HT-29 (cell line): Measurements from ENCODE around the gene SMG7. TPM values are rescaled to one million over a fixed set of nuclear protein-coding genes. Genes with fewer than 3 reads are reported as not detected.

Experiments used
- DNase-seq: peaks from one replicate; pipeline ENCODE4 v3.0.0-alpha.2; 2015; ENCODE audit warnings: low spot score
- total RNA-seq: library from RNA; depleted of rRNA; stranded (reverse); fragments of >200 nt; shearing (Covaris generic); gene quantifications from 2 replicates; pipeline ENCODE4 v1.2.3, GENCODE V29; 2014; rRNA removed

SMG7 gene
- 18.3 and 20.7 TPM in 2 replicates for total RNA-seq

DNA sequence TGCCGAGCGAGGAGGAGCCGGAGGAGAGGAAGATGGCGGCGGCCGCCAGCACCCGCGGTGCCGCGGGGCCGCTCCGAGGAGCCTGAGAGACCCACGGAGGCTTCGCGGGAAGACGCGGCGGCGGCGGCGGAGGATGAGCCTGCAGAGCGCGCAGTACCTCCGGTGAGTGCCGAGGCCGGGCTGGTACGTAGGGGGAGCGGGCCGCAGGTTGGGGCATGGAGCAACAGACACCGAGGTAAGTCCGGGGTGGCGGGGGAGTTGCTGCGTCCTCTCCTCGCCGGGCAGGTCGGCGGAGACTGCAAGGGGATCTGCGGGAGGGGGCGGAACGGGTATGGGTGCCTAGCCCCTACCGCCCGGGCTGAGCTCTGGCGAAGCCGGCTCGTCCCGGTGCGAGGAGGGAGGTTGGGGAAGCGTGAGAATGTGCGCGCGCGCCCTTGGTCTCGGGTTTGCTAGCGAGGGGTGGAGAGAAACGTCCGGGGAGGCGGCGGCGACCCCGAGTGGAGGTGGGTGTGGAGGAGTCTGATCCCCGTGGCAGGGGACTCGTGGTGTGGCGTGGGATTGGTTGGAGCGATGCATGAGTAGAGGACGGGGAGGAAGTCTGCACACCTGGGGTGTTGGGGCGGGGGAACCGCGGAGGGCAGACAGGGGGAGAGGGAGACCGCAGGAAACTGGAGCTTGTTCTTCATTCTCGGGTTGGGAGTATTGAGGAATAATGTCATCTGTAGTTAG, at the start of gene SMG7:
Gene SMG7 (plus strand): TSS at position 12 of the 729 bp plus-strand sequence. CDS start 122 bp downstream, at position 134.
- DNase-seq, result peak; percentile 23

DNA sequence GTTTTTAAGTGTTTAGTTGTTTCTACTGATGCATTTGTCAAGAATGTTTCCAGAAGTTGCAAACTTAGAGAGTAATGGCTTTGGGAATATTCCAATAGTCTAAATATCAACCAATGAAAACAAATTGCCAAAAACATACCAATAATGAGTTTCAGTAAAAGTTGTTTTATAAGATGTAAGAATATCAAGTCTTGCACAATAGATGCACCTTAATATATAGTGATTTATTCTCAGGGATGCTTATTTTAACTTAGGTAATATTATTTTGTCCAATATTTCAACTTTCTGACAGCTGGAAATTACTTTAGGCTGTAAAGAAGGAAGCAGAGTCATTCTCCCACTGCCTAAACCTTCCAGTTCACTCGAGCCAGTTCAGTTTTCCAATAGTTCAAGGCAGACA, 48.8 kb upstream of the SMG7 start:
- DNase-seq, result no peak

DNA sequence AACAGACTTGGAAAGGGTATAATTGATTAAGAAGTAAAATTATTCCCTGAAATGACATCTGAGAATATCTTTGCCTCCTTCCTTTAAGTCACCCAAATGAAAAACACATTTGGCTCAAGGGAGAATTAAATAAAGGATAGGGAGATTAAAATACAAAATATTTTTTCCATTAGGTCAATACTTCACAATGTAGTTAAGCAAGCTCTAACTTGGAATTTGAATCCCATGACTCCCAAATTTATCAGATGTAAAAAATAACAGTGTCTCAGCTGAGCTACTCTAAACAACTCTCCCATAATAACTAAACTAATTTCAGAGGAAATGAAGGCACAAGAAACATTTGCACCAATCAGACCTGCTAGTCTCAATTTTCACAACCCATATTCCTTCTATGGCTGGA, 47.6 kb upstream of the SMG7 start:
- DNase-seq, result no peak

DNA sequence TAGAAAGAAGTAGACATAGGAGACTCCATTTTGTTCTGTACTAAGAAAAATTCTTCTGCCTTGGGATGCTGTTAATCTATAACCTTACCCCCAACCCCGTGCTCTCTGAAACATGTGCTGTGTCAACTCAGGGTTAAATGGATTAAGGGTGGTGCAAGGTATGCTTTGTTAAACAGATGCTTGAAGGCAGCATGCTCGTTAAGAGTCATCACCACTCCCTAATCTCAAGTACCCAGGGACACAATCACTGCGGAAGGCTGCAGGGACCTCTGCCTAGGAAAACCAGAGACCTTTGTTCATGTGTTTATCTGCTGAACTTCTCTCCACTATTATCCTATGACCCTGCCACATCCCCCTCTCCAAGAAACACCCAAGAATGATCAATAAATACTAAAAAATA, 44.7 kb upstream of the SMG7 start:
- DNase-seq, result peak; percentile 19

- no peak for DNase-seq
Measured at GRCh38 chr1:183431840-183432547, 40.3 kb upstream of the SMG7 start.

GRCh38 chr1:183432548-183432875, 39.8 kb upstream of the SMG7 start:
- peak; percentile 53 for DNase-seq

DNA sequence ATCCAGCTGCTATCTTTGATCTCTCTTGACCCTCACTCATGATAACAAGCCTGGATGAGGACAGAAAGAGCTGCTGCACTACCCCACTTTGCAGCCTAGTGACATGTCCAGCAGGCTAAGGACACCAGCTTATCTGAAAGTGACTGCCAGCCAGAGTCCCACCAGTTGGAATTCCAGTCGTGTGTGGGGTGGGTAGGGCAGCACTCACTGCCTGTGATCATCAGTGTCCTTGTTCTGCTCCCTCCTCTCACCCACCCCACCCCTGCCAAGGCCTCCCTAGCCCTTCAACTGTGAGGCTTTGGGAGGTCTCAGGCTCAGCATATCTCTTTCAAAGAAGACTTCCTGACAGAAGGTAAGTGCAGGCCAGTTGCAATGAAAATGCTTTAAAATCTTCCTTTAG, 38.6 kb upstream of the SMG7 start:
- no peak for DNase-seq

GRCh38 chr1:183435497-183435896, 36.8 kb upstream of the SMG7 start:
- DNase-seq, result no peak

DNA sequence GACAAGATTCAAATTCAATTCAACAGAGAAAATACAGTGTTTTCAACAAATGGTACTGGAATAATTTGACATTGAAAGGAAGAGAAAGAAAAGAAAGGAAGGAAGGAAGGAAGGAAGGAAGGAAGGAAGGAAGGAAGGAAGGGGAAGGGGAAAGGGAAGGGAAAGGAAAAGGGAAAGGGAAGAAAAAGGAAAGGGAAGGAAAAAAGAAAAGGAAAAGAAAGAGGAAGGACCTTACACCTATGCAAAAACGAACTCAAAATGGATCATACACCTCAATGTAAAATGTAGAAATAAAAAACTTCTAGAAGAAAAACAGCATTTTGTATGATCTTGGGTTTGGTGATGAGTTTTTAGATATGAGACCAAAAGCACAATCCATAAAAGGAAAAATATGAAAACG, 34.2 kb upstream of the SMG7 start:
- DNase-seq, result no peak

- no peak for DNase-seq
Measured at GRCh38 chr1:183443011-183443410, 29.3 kb upstream of the SMG7 start.

DNA sequence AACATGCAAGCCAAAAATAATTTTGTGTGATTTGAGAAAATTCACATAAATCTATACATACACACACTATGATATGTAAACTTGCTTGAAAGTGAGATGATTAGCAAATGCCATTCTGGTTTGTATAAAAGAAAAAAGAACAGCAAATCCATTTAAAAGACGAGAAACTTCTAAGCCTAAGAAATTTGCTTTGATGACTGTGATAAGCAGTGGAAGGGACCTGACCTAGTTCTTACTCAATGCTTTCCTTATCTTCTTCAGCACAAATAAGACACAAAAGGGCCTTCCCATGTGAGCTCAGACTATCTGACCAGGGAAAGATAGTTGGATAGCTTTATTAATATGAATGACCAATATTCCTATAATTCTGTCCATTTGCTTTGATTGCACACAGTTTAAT, 28.8 kb upstream of the SMG7 start:
- no peak for DNase-seq

- DNase-seq, result no peak
Measured at GRCh38 chr1:183444243-183444642, 28.1 kb upstream of the SMG7 start.

DNA sequence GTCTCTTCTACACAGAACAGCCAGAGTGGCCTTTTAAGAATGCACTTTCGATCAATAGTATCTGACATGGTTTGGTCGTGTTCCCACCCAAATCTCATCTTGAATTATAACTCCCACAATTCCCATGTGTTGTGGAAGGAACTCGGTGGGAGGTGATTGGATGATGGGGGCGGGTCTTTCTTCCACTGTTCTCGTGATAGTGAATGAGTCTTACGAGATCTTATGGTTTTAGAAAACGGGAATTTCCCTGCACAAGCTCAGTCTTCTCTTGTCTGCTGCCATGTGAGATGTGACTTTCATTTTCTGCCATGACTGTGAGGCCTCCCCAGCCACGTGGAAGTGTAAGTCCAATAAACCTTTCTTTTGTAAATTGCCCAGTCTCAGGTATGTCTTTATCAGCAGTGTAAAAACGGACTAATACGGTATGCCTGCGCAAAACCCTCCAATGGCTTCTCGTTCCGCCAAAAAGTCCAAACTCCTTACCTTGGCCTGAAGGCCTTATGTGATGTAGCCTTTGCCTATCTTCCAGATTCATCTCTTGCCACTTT, 23.0 kb upstream of the SMG7 start:
- DNase-seq, result no peak

GRCh38 chr1:183450093-183450492, 22.2 kb upstream of the SMG7 start:
- no peak for DNase-seq

- peak; percentile 43 for DNase-seq
Measured at GRCh38 chr1:183454377-183454776, 17.9 kb upstream of the SMG7 start.

DNA sequence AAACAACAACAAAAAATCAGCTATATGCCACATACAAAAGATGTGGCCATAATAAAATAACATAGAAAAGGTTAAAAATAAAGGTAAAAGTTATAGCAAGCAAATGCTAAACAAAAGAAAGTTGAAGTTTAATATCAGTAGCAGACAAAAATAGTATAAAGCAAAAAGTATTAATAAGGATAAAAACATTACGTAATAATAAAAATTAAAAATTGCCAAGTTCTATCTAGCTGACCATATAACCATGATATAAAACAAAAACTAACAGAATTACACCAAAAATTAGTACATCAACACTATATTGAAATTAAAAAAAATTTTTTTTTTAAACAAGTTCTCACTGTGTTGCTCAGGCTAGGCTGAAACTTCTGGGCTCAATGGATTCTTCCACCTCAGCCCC, 15.5 kb upstream of the SMG7 start:
- no peak for DNase-seq

DNA sequence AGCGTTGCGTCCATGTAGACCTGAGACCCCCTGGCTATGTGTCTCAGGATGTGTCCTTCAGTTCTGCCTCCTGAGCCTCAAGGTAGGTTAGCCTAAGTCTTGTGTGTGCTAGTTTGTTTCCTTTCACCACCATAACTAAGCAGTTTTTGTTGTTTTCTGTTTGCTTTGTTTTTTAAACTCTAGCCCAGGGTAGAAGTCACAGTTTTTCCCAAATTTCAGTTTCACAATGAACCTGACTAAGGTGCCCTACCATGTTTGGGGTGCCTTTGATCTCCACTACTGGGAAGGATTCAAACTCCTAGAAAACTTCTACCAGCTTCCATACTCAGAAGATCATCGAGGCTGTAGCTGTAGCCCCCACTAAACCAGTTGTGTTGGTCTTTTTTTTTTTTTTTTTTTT, 14.8 kb upstream of the SMG7 start:
- no peak for DNase-seq

DNA sequence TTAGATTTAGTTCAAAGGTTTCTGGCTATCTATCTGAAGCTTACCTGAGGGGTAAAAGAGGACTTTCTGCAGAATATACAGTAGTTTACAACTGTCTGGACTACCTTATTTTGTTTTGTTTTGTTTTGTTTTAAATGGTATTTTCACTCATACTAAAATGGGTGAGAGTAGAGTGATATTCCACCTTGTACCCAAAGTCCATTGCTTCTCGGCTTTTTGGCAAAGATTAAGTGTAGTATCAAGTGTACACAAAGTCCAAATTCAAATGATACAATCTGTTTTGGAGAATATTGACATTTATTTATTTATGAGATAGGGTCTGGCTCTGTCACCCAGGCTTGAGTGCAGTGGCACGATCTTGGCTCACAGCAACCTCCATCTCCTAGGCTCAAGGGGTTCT, 11.7 kb upstream of the SMG7 start:
- no peak for DNase-seq

GRCh38 chr1:183461350-183461749, 10.9 kb upstream of the SMG7 start:
- peak; percentile 65 for DNase-seq

DNA sequence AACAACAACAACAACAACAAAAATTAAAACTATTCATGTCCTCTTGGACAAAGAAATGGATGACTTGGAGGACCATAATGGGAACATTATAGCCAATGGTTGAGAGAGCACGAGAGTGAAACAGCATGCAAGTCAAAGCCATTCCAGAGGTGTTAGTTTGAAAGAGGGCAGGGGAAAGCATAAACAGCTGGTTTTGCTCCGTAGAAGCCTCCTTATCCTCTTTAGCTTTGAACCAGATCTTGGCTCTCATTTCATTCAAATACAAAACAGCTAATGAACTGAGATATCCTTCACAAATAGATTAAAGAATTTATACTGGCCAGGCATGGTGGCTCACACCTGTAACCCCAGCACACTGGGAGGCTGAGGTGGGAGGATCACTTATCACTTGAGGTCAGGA, 8.7 kb upstream of the SMG7 start:
- DNase-seq, result no peak

DNA sequence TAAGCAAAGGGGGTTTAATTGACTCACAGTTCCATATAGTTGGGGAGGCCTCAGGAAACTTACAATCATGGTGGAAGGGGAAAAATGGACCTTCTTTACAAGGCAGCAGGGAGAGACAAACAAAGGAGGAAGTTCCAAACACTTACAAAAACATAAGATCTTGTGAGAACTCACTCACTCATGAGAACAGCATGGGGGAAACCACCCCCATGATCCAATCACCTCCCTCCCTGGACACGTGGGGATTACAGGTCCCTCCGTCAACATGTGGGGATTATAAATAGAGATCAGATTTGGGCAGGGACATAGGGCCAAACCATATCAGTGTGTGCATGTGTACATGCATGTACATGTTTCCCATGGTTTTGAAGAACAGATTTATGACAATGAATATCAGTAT, 5.5 kb upstream of the SMG7 start:
- DNase-seq, result no peak

DNA sequence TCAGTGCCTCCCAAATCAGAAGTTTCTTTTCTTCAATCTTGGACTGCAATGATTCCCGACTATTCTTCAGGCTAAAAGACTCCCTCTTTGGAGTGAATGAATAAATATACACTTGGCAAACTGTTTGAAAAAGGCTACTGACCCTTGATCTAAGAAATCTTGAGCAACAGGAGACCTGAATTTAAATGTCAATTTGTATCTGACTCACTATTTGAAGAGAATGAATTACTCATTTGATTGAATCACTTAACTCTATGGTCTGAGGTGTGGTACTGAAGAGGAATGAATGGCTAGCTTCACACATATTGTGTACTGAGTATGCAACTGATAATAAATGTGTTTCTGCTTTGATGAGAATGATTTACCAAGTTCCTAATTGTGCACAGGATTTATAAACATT, 4.6 kb upstream of the SMG7 start:
- DNase-seq, result peak; percentile 27
